OCI-M2 (cell line): ENCODE measurements around the gene OAS1.

Experiments used
- DNase-seq: peaks from one replicate; lab custom pipeline; 2025; ENCODE audit not compliant: unreplicated experiment; lab: John Stamatoyannopoulos, UW

OAS1 gene

DNA sequence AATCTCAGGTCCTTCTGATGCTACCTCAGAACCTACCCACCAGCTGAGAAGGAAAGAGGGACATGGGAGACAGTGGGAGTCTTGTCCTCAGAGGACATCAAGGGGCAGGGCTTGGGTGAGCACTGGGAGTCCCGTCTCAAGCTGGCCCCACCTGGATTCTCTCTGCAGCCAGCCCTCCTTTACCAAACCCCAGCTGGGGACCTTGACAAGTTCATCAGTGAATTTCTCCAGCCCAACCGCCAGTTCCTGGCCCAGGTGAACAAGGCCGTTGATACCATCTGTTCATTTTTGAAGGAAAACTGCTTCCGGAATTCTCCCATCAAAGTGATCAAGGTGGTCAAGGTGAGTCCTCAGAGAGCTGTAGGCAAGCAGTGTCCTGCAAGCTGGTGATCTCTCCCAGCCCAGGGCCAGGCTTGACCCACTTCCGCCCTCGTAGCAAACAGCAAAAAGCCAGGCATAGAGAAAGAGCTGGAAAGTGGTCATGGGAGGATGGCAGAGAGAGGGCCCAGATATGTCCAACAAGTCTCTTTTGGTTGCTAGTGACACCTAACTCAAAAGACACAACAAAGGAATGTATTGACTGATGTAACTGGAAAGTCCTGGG lies 57.4 kb downstream of the OAS1 start:
- no peak for DNase-seq

DNA sequence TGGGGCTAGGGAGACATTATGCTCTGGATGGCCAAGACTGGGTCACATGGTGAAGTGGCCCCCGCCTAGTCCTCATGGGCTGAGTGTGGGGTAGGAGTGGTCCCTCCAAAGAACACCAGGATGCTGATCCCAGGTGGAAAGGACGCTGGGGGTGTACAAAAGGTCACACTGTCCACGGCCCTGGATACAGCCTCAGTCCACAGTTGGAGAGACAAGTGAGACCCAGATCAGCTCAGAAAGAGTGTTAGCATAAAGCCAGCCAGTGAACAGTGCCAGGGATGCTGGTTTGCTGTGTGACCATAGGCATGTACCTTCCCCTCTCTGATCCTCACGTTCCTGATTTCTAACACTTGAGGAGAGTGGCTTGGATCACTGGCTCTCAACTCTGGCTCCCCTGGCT lies 58.2 kb downstream of the OAS1 start:
- no peak for DNase-seq

DNA sequence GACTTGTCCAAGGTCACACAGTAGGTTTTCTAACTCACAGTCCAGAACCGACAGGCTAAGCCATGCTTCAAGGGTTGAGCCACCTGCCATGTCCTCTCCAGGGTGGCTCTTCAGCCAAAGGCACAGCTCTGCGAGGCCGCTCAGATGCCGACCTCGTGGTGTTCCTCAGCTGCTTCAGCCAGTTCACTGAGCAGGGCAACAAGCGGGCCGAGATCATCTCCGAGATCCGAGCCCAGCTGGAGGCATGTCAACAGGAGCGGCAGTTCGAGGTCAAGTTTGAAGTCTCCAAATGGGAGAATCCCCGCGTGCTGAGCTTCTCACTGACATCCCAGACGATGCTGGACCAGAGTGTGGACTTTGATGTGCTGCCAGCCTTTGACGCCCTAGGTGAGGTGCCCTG lies 58.9 kb downstream of the OAS1 start:
- DNase-seq = no peak

GRCh38 chr12:112967306-112967705 lies 60.5 kb downstream of the OAS1 start:
- DNase-seq = no peak

DNA sequence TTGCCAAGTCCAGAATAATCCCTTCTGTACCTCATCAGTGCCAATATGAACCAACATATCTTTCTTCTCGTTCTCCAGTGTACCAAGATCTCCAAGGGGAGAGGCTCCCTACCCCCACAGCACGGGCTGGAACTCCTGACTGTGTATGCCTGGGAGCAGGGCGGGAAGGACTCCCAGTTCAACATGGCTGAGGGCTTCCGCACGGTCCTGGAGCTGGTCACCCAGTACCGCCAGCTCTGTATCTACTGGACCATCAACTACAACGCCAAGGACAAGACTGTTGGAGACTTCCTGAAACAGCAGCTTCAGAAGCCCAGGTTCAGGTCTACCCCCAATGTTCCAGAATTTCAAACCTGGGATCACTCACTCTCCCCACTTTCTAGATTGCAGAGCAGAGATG lies 61.1 kb downstream of the OAS1 start:
- no peak for DNase-seq
